HepG2 (cell line): ENCODE measurements around the gene TULP4. TPM values are rescaled to one million over a fixed set of nuclear protein-coding genes. Genes with fewer than 3 reads are reported as not detected.

Experiments
- CHD4 ChIP-seq: fragments of 200-600 bp; sonication (generic); IDR thresholded peaks from 2 replicates; pipeline ENCODE4 v1.7.0; 2017; ENCODE audit warnings: mild to moderate bottlenecking, low read length, borderline replicate concordance
- FOXO4 ChIP-seq: sonication (generic); formaldehyde crosslinking; conservative IDR thresholded peaks from 2 replicates; pipeline ENCODE4 v1.8.1; 2023; ENCODE audit warnings: missing genetic modification reagents
- GTF2F1 ChIP-seq: fragments of 150-350 bp; IDR thresholded peaks from 2 replicates; pipeline ENCODE4 v1.6.1; 2014; ENCODE audit warnings: low read length
- HES4 ChIP-seq: sonication (generic); formaldehyde crosslinking; IDR thresholded peaks from 2 replicates; pipeline ENCODE4 v1.9.0; 2021; ENCODE audit warnings: mild to moderate bottlenecking, missing genetic modification reagents, borderline replicate concordance
- HMGXB4 ChIP-seq, 2 experiments: sonication (generic) in 1 of 2; formaldehyde crosslinking in 1 of 2; IDR thresholded peaks; 2 replicates each; pipeline versions ENCODE4 v1.4.0 to v1.6.1; 2018 to 2020; ENCODE audit warnings: missing genetic modification reagents in 2 of 2, borderline replicate concordance in 1 of 2, low read depth in 1 of 2, mild to moderate bottlenecking in 1 of 2, missing biosample characterization in 1 of 2
- HOXA9 ChIP-seq: sonication (generic); formaldehyde crosslinking; IDR thresholded peaks from 2 replicates; pipeline ENCODE4 v1.8.1; 2022; ENCODE audit warnings: missing genetic modification reagents, mild to moderate bottlenecking, moderate library complexity, borderline replicate concordance
- IKZF4 ChIP-seq: sonication (generic); formaldehyde crosslinking; IDR thresholded peaks from 2 replicates; pipeline ENCODE4 v1.5.1; 2020; ENCODE audit warnings: borderline replicate concordance, mild to moderate bottlenecking, low read depth, missing genetic modification reagents; ENCODE audit errors: not compliant biosample characterization
- MED13 ChIP-seq: sonication (generic); formaldehyde crosslinking; IDR thresholded peaks from 2 replicates; pipeline ENCODE4 v1.5.0; 2020; ENCODE audit warnings: missing genetic modification reagents
- MXD4 ChIP-seq: IDR thresholded peaks from 2 replicates; pipeline ENCODE4 v1.6.1; 2016; ENCODE audit warnings: mild to moderate bottlenecking, missing biosample characterization, missing genetic modification reagents
- PHF8 ChIP-seq: sonication (generic); formaldehyde crosslinking; IDR thresholded peaks from 2 replicates; pipeline ENCODE4 v1.5.0; 2020; ENCODE audit warnings: missing genetic modification reagents
- POGZ ChIP-seq: sonication (generic); formaldehyde crosslinking; IDR thresholded peaks from 2 replicates; pipeline ENCODE4 v1.4.0; 2020; ENCODE audit warnings: mild to moderate bottlenecking, missing genetic modification reagents
- RBM22 ChIP-seq: fragments of 200-400 bp; formaldehyde crosslinking; optimal IDR thresholded peaks from 2 replicates; pipeline ENCODE3; 2017; ENCODE audit warnings: mild to moderate bottlenecking, low read length, moderate library complexity
- SATB2 ChIP-seq: sonication (generic); formaldehyde crosslinking; IDR thresholded peaks from 2 replicates; pipeline ENCODE4 v1.5.0; 2020; ENCODE audit warnings: missing genetic modification reagents
- SKI ChIP-seq: fragments of 450-650 bp; IDR thresholded peaks from one replicate; pipeline ENCODE4 v1.6.1; 2018; ENCODE audit warnings: mild to moderate bottlenecking; ENCODE audit not compliant: partially characterized antibody
- TCF7 ChIP-seq: sonication (generic); IDR thresholded peaks from 2 replicates; pipeline ENCODE4 v1.6.1; 2016; ENCODE audit warnings: antibody characterized with exemption, low read depth
- TP53 ChIP-seq: sonication (generic); formaldehyde crosslinking; conservative IDR thresholded peaks from 2 replicates; pipeline ENCODE4 v1.4.0; 2020; ENCODE audit warnings: missing genetic modification reagents
- ZFYVE20 ChIP-seq: sonication (generic); formaldehyde crosslinking; IDR thresholded peaks from 2 replicates; pipeline ENCODE4 v1.8.0; 2023; ENCODE audit warnings: low read depth, mild to moderate bottlenecking, moderate library complexity, missing genetic modification reagents, borderline replicate concordance
- ZMYM3 ChIP-seq: sonication (generic); formaldehyde crosslinking; IDR thresholded peaks from 2 replicates; pipeline ENCODE4 v1.5.1; 2020; ENCODE audit warnings: mild to moderate bottlenecking, missing genetic modification reagents
- ZNF230 ChIP-seq: sonication (generic); formaldehyde crosslinking; IDR thresholded peaks from 2 replicates; pipeline ENCODE4 v1.4.0; 2020; ENCODE audit warnings: mild to moderate bottlenecking, missing genetic modification reagents
- ZNF549 ChIP-seq: sonication (generic); formaldehyde crosslinking; IDR thresholded peaks from 2 replicates; pipeline ENCODE4 v1.5.0; 2020; ENCODE audit warnings: missing genetic modification reagents
- ZNF747 ChIP-seq: sonication (generic); formaldehyde crosslinking; IDR thresholded peaks from 2 replicates; pipeline ENCODE4 v1.8.1; 2023; ENCODE audit warnings: missing genetic modification reagents, mild to moderate bottlenecking, borderline replicate concordance
- ZNF883 ChIP-seq: sonication (generic); formaldehyde crosslinking; IDR thresholded peaks from 2 replicates; pipeline ENCODE4 v1.5.1; 2020; ENCODE audit warnings: mild to moderate bottlenecking, missing genetic modification reagents; ENCODE audit errors: not compliant biosample characterization
- polyA plus RNA-seq, 8 experiments: library from polyadenylated mRNA; depleted of rRNA in 3 of 8; stranded (reverse) in 7 of 8; unstranded in 1 of 8; fragments of >200 nt; fragmentation: Illumina TruSeq in 4 of 8; extraction: Trizol in 4 of 8; gene quantifications; 2 replicates each; pipeline versions ENCODE4 v1.2.1 to v1.2.3, GENCODE V29; 2011 to 2016; ENCODE audit warnings: low read depth in 4 of 8, missing spikeins in 1 of 8, mixed read lengths in 1 of 8; ENCODE audit not compliant: insufficient read depth in 1 of 8
- total RNA-seq, 5 experiments: library from RNA; depleted of rRNA; stranded (reverse); fragments of >200 nt; fragmentation: Illumina TruSeq; extraction: Trizol; gene quantifications; 2 replicates each; pipeline ENCODE4 v1.2.3, GENCODE V29; 2016; ENCODE audit warnings: low read depth in 1 of 5
- TF ChIP-seq, protein P1 (sequence below): sonication (generic); formaldehyde crosslinking; IDR thresholded peaks from 2 replicates; pipeline ENCODE4 v1.8.0; 2022; ENCODE audit warnings: mild to moderate bottlenecking, missing genetic modification reagents, borderline replicate concordance

The TULP4 gene
- total and polyA plus RNA-seq, 2 of the 13 experiments (the other 11 are each of a cell fraction or from before 2014, with no cell fraction given): 21.1 to 122 TPM

- TF ChIP-seq SKI (no peak), TCF7 (no peak; the same call in 1 of the 2 replicates), HOXA9 (peak; percentile 96), ZNF549 (CRISPR knock-in tag) (0 out of 2 replicates have a peak, but pooled peaks have one; percentile 43), FOXO4 (CRISPR knock-in tag) (0 out of 2 replicates have a peak, but pooled peaks have one; percentile 95), IKZF4 (CRISPR knock-in tag) (peak; percentile 94), GTF2F1 (no peak), ZNF230 (CRISPR knock-in tag) (peak; percentile 84; the same call in 1 of the 2 replicates), ZMYM3 (no peak), ZNF747 (CRISPR knock-in tag) (peak; percentile 82; the same call in 1 of the 2 replicates), PHF8 (peak; percentile 73), HMGXB4 (CRISPR knock-in tag; IDR thresholded peaks at IDR 0.05; ENCODE audit: borderline replicate concordance in 1 of 2, low read depth in 1 of 2) (peak; percentile 47 to 80; a peak in 3 of 4 replicates), MXD4 (CRISPR knock-in tag) (peak; percentile 98), MED13 (CRISPR knock-in tag) (peak; percentile 94), RBM22 (no peak), ZFYVE20 (CRISPR knock-in tag) (peak; percentile 96), HES4 (peak; percentile 97), TP53 (CRISPR knock-in tag) (no peak), POGZ (CRISPR knock-in tag) (peak; percentile 56), ZNF883 (CRISPR knock-in tag) (peak; percentile 99), CHD4 (peak; percentile 14; the same call in 1 of the 2 replicates), SATB2 (CRISPR knock-in tag) (peak; percentile 98)
- TF ChIP-seq, protein P1, sequence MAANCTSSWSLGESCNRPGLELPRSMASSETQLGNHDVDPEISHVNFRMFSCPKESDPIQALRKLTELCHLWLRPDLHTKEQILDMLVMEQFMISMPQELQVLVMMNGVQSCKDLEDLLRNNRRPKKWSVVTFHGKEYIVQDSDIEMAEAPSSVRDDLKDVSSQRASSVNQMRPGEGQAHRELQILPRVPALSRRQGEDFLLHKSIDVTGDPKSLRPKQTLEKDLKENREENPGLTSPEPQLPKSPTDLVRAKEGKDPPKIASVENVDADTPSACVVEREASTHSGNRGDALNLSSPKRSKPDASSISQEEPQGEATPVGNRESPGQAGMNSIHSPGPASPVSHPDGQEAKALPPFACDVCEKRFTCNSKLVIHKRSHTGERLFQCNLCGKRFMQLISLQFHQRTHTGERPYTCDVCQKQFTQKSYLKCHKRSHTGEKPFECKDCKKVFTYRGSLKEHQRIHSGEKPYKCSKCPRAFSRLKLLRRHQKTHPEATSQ (CRISPR knock-in tag): peak; percentile 90
Measured at GRCh38 chr6:158536084-158536890, 224.0 kb downstream of the TULP4 start (continued).
